Suppressor macrophage treated with lipopolysaccharide for 1 hour (primary cell): ENCODE results near the gene FCRL6.
A peak's percentile ranks its signal among the peaks of the same experiment; 100 is the strongest.

Source experiments
- DNase-seq, 3 donors: peaks; one replicate each; pipeline ENCODE4 v3.0.0-alpha.2; 2020 to 2022

Gene FCRL6

GRCh38 chr1:159838715-159839114 is 36.6 kb downstream of the FCRL6 start:
- DNase-seq: peak in 2 of 3 donors; percentile 52 to 54

- DNase-seq: no peak
Observed at GRCh38 chr1:159839116-159839849, 37.1 kb downstream of the FCRL6 start.

GRCh38 chr1:159841749-159842148 is 39.6 kb downstream of the FCRL6 start:
- no peak for DNase-seq

- no peak for DNase-seq
Observed at GRCh38 chr1:159843459-159843858, 41.3 kb downstream of the FCRL6 start.

- DNase-seq: no peak
Observed at GRCh38 chr1:159845751-159846629, 43.8 kb downstream of the FCRL6 start.

- no peak for DNase-seq
Observed at GRCh38 chr1:159847231-159847630, 45.1 kb downstream of the FCRL6 start.

- DNase-seq: peak; percentile 50 to 60 (median 59)
Observed at GRCh38 chr1:159848326-159848725, 46.2 kb downstream of the FCRL6 start.

GRCh38 chr1:159849626-159850366 is 47.6 kb downstream of the FCRL6 start:
- peak; percentile 72 to 89 (median 86) for DNase-seq

GRCh38 chr1:159851407-159851806 is 49.2 kb downstream of the FCRL6 start:
- DNase-seq: peak in 2 of 3 donors; percentile 26 to 44

GRCh38 chr1:159853417-159854115 is 51.4 kb downstream of the FCRL6 start:
- no peak for DNase-seq

- DNase-seq: peak in 2 of 3 donors; percentile 36 to 69
Observed at GRCh38 chr1:159854116-159854692, 52.0 kb downstream of the FCRL6 start.

- peak; percentile 66 to 87 (median 69) for DNase-seq
Observed at GRCh38 chr1:159854693-159855192, 52.6 kb downstream of the FCRL6 start.

- DNase-seq: no peak
Observed at GRCh38 chr1:159855709-159856108, 53.5 kb downstream of the FCRL6 start.

GRCh38 chr1:159856576-159856975 is 54.4 kb downstream of the FCRL6 start:
- no peak for DNase-seq

GRCh38 chr1:159857889-159858288 is 55.7 kb downstream of the FCRL6 start:
- no peak for DNase-seq

GRCh38 chr1:159859767-159860322 is 57.7 kb downstream of the FCRL6 start:
- DNase-seq: no peak

GRCh38 chr1:159860456-159860855 is 58.3 kb downstream of the FCRL6 start:
- DNase-seq: no peak

GRCh38 chr1:159861218-159861617 is 59.1 kb downstream of the FCRL6 start:
- no peak for DNase-seq

- DNase-seq: no peak
Observed at GRCh38 chr1:159862031-159862430, 59.9 kb downstream of the FCRL6 start.

GRCh38 chr1:159862557-159862956 is 60.4 kb downstream of the FCRL6 start, which contains the start of gene VSIG8:
VSIG8 (minus strand) TSS chr1:159862657; CDS start chr1:159862521, 136 bp downstream.
- no peak for DNase-seq

GRCh38 chr1:159864262-159864661 is 62.1 kb downstream of the FCRL6 start:
- no peak for DNase-seq
